GM06990 (cell line): ENCODE data around the gene TK1.

Experiments used
- DNase-seq: peaks from one replicate; pipeline ENCODE4 v3.0.0-alpha.2; 2011; ENCODE audit not compliant: insufficient read length; ENCODE audit errors: extremely low read depth
- H3K27me3 ChIP-seq: replicated peaks from 2 replicates; pipeline ENCODE4 v1.6.0; 2011; ENCODE audit warnings: low read length; ENCODE audit not compliant: control insufficient read depth, insufficient read depth
- H3K36me3 ChIP-seq: 2 replicates; pipeline ENCODE4 v1.5.1; 2011; ENCODE audit warnings: low read length; ENCODE audit not compliant: control insufficient read depth, insufficient read depth
- H3K4me3 ChIP-seq: replicated peaks from 2 replicates; pipeline ENCODE4 v1.5.1; 2011; ENCODE audit warnings: low read depth, mild to moderate bottlenecking, control low read depth, low read length
- TF ChIP-seq, protein P1 (sequence below): IDR thresholded peaks from 2 replicates; pipeline ENCODE4 v1.5.1; 2011; ENCODE audit warnings: low read length, control low read depth, mild to moderate bottlenecking, inconsistent platforms; ENCODE audit not compliant: insufficient read depth, poor library complexity, severe bottlenecking

TK1 gene

DNA sequence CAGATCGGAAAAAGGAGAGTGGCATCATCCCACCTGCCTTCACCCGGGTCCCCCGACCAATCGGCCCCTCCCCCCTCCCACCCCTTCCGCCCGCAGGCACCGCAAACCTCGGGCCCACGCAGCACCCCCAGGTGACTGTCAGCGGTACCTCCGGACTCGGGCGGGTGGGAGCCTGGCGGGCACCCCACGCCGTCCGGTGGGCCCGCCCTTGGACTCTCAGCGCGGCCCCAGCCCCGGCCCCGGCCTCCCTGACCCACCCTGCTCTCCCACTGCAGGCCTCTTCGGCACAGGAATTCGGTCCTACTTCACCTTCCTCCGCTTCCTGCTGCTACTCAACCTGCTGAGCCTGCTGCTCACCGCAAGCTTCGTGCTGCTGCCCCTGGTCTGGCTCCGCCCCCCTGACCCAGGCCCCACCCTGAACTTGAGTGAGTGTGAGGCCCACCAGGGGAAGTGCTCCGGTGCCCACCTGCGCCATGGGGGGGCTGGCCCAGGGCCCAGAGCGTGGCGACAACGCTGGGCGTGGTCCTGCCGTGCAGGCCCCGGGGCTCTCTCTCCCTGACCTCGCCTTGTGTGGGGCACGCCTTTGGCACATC lies 54.7 kb downstream of the TK1 start:
- peak overlapping the region; percentile 72 for H3K4me3 ChIP-seq
- TF ChIP-seq, protein P1, sequence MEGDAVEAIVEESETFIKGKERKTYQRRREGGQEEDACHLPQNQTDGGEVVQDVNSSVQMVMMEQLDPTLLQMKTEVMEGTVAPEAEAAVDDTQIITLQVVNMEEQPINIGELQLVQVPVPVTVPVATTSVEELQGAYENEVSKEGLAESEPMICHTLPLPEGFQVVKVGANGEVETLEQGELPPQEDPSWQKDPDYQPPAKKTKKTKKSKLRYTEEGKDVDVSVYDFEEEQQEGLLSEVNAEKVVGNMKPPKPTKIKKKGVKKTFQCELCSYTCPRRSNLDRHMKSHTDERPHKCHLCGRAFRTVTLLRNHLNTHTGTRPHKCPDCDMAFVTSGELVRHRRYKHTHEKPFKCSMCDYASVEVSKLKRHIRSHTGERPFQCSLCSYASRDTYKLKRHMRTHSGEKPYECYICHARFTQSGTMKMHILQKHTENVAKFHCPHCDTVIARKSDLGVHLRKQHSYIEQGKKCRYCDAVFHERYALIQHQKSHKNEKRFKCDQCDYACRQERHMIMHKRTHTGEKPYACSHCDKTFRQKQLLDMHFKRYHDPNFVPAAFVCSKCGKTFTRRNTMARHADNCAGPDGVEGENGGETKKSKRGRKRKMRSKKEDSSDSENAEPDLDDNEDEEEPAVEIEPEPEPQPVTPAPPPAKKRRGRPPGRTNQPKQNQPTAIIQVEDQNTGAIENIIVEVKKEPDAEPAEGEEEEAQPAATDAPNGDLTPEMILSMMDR: peak; percentile 31
- DNase-seq: peak; percentile 87
- no peaks in the 10 kb centered on the region for H3K27me3 ChIP-seq
- H3K36me3 ChIP-seq: peaks cover 35% of the 10 kb centered on the region

DNA sequence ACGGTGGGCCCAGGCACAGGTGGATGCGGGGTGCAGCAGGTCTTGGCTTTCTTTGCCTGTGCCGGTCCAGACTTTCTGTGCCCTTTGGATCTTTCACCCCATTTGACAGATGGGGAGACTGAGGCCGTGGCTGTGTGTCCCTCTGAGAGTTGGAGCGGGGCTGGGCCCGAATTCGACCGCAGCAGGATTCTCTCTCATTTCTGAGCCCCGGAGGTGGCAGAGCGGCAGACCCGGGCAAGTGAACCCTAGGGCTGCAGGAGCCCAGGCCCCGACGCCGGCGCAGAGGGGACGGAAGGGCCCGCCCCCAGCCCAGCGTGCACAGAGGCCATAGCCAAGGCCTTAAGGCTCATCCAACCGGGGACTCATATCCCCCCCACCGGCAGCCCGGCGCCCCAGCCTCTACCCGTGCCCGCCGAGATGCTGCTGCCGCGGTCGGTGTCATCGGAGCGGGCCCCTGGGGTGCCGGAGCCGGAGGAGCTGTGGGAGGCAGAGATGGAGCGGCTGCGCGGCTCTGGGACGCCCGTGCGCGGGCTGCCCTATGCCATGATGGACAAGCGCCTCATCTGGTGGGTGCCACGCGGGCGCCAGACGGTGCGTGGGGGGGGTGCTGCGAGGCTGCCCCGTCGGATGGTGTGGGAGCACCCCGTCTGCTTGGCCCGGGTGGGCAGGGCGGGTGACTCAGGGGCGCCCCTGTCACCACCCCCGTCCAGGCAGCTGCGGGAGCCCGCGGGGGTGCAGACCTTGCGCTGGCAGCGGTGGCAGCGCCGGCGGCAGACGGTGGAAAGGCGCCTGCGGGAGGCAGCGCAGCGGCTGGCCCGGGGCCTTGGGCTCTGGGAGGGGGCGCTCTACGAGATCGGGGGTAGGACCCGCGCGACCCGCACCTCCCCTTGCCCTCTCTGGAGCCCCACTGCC lies 55.4 kb downstream of the TK1 start:
- peak; percentile 63 for DNase-seq
- H3K4me3 ChIP-seq: peak overlapping the region; percentile 72
- peaks cover 31% of the 10 kb centered on the region for H3K36me3 ChIP-seq
- no peaks in the 10 kb centered on the region for H3K27me3 ChIP-seq
- TF ChIP-seq, protein P1: no peak

DNA sequence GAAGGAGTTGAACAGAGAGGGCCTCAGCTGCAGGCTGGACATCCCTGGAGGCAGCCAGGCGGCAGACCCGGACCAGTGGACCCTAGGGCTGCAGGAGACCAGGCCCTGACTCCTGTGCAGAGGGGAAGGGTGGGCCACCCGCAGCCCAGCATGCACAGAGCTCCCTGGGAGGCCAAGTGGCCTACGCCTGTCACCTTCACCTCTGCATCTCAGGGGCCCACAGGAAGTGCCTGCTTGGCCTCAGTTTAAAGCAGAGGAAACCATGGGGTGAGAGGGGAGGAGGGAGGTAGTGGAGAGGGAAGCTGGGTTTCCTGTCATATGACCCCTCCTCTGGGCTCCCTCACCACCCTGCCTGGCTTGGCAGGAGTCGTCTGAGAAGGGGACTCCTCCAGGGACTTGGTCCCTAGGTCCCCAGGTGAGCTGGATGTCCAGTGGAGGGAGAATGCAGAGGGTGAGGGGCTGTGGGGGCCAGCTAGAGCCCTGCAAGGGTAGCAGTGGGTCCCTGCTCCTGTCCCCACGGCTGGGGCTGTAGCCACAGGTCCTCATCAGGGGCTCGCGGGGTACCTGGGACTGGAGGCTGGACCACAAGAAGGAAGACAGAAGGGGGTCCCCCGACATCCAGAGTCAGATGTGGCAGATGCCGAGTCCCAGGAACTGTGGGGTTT lies 56.3 kb downstream of the TK1 start, which contains the start of gene TMC8:
TMC8 (plus strand) TSS at position 335 of the 665 bp plus-strand sequence. CDS start 818 bp downstream, outside the sequence.
- Histone ChIP-seq H3K27me3 (no peaks in the 10 kb centered on the region), H3K4me3 (peak within 1 kb of the TSS; percentile 72), H3K36me3 (peaks cover 28% of the 10 kb centered on the region)
- peak; percentile 76 for DNase-seq
- TF ChIP-seq, protein P1: no peak

DNA sequence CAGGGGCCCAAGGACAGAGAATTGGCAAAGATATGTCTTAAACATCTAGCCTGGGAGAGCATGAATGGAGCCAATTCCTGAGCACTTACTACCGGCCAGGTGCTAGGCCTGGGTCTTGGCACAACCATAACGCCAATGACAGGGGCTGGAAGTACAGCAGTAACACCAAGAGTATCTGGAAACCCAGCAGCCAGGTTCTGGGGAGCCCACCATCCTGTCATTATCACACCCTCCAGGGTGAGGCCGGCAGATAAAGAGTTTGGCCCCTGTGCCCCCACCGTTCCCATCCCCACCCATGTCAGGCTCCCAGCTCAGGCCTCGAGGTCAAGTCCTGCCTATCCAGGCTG lies 56.8 kb downstream of the TK1 start:
- TF ChIP-seq, protein P1: no peak
- Histone ChIP-seq H3K27me3 (no peaks in the 10 kb centered on the region), H3K36me3 (peaks cover 26% of the 10 kb centered on the region), H3K4me3 (peak overlapping the region; percentile 72)
- DNase-seq: no peak

DNA sequence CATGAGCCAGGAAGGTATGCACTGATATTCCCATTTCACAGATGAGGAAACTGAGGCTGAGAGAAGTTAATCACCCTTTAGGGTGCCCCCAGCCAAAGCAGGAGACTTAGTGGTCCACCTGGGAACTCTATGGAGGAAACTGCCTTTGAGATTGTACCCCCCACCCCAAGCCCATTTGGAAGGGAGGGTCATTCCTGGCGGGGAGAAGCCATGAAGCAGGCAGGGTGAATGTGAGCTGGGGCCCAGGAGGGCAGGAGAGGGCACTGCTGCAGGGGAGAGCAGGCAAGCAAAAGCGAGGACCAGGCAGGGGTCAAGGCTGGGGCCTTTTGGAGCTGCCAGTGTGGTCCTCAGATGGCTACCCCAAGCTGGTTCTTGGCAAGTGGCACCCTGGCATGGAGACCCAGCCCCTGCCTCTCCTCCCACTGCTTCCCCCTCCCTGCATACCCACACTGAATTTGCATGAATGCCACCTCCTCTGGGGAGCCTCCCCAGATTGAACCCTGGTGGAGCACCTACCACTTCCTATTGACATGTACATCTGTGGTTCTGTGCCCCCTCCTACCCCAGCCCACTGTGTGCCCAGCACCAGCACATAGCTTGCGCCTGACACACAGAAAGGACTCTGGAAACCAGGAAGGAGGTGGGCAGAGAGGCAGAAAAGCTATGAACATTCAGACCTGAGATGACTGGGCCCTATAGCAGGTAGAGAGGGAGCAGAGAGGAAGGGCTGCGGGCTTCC lies 57.3 kb downstream of the TK1 start:
- Histone ChIP-seq H3K4me3 (peak overlapping the region; percentile 72), H3K36me3 (peaks cover 22% of the 10 kb centered on the region), H3K27me3 (no peaks in the 10 kb centered on the region)
- TF ChIP-seq, protein P1: no peak
- DNase-seq: peak; percentile 37
